ENCODE measurements around the gene C1orf185. TPM values are rescaled to one million over a fixed set of nuclear protein-coding genes. Genes with fewer than 3 reads are reported as not detected.

Gene C1orf185
- total RNA-seq, 1 experiment from 2014 or later, result not detected

DNA sequence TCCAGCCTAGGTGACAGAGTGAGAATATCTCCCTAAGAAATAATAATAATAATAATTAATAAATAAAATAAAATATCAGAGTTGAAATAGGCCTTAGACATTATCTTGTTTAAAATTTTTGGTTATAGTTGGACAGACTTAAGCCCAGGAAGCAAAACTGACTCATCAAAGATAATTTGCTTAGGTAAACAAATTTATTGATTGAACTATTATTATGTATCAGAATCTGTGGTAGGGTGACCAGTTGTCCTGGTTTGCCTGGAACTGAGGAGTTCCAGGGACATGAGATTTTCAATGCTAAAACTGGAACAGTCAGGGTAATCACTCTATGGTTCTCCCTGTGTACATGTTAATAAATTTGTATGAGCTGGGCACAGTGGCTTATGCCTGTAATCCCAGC is 86.2 kb downstream of the C1orf185 start:
- intact Hi-C loops (cut with micrococcal nuclease; ENCODE audit: unreplicated experiment), result loop anchor here (5.0 kb wide), 3 partner anchors 211 to 816 kb away; no protein-coding TSS in a partner anchor

DNA sequence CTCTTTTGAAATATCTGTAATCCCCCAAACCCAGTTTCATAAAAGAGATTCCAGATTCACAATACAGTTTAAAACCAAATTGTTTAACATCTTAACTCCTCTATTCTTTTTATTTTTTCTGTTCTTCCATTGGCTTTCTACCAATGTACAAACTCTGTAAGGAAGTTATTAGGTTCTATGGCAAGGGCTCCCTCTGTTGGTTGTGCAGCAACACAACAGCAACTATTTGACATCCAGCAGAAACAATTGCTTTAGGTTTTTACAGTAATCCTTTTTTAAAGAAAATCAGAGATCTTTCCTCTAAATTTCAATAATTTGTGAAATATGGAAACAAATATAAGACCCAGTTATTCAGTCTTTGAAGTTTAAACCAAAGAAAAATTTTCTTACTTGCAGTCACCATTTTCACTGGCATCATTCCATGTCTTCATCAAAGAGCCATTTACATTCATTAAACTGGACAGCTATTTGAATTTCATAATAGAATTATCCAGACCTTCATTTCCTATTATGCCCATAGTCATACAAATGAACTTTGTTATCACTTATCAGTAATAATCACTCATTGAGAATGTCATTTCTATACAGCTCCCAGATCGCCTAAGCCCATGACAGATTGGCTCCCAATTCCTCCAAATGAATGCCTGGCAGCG is 87.5 kb downstream of the C1orf185 start:
- CTCF ChIA-PET, result interaction anchor here (0.7 to 1.3 kb wide), 5 partner anchors 47 to 439 kb away, joined by 3 to 9 read pairs (median 3); partner anchors contain the start of gene RNF11
- Histone ChIP-seq H3K27me3 (ENCODE audit: control insufficient read depth, insufficient read depth, low read length) (no peaks in the 10 kb centered on the region), H3K27ac (ENCODE audit: low read length) (no peak overlapping the region), H3K9me3 (ENCODE audit: control insufficient read depth, insufficient read depth, low read depth, low read length) (no peaks in the 10 kb centered on the region), H3K36me3 (ENCODE audit: control insufficient read depth, insufficient read depth, low read length) (no peaks in the 10 kb centered on the region), H3K4me3 (ENCODE audit: low read depth in 2 of 2, low read length in 2 of 2) (no peak overlapping the region), H3K4me1 (ENCODE audit: control insufficient read depth, insufficient read depth, low read length) (no peaks in the 10 kb centered on the region)
- in situ Hi-C loops (cut with HindIII; ENCODE audit: low pct_unique_long_range_greater_than_20kb, low sequenced_read_pairs) (no loop called here), intact Hi-C loops (cut with micrococcal nuclease; ENCODE audit: unreplicated experiment) (loop anchor here (1.0 to 5.0 kb wide), 4 partner anchors 101 to 817 kb away; no protein-coding TSS in a partner anchor)
- BruUV-seq (replicated peaks), result no TSS peak
- TF ChIP-seq TCF7L2 (IDR thresholded peaks at IDR 0.05; ENCODE audit: low read depth, low read length), result no peak
- TF ChIP-seq, protein P1, sequence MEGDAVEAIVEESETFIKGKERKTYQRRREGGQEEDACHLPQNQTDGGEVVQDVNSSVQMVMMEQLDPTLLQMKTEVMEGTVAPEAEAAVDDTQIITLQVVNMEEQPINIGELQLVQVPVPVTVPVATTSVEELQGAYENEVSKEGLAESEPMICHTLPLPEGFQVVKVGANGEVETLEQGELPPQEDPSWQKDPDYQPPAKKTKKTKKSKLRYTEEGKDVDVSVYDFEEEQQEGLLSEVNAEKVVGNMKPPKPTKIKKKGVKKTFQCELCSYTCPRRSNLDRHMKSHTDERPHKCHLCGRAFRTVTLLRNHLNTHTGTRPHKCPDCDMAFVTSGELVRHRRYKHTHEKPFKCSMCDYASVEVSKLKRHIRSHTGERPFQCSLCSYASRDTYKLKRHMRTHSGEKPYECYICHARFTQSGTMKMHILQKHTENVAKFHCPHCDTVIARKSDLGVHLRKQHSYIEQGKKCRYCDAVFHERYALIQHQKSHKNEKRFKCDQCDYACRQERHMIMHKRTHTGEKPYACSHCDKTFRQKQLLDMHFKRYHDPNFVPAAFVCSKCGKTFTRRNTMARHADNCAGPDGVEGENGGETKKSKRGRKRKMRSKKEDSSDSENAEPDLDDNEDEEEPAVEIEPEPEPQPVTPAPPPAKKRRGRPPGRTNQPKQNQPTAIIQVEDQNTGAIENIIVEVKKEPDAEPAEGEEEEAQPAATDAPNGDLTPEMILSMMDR (IDR thresholded peaks at IDR 0.05), result peak; percentile 86; the same call in 1 of the 2 replicates
- ATAC-seq (peak; percentile 70), DNase-seq (ENCODE audit: low read depth, low spot score) (peak; percentile 61)
- POLR2A ChIA-PET, result interaction anchor here (0.5 kb wide), 1 partner anchor 1157 kb away, joined by 4 read pairs; no protein-coding TSS in a partner anchor

More for the DNA sequence above, 86.2 kb downstream of the C1orf185 start:
- ChIA-PET POLR2A (no interaction called here), CTCF (interaction anchor here (0.6 to 1.3 kb wide), 4 partner anchors 20 to 314 kb away, joined by 5 to 10 read pairs (median 8); no protein-coding TSS in a partner anchor)
- H3K27ac ChIP-seq (ENCODE audit: low read length), result no peak overlapping the region
- H3K27me3 ChIP-seq (ENCODE audit: control insufficient read depth, insufficient read depth, low read length), result no peaks in the 10 kb centered on the region
- no peaks in the 10 kb centered on the region for H3K36me3 ChIP-seq (ENCODE audit: control insufficient read depth, insufficient read depth, low read length)
- H3K4me1 ChIP-seq (ENCODE audit: control insufficient read depth, insufficient read depth, low read length), result no peaks in the 10 kb centered on the region
- no peaks in the 10 kb centered on the region for H3K9me3 ChIP-seq (ENCODE audit: control insufficient read depth, insufficient read depth, low read depth, low read length)
- ATAC-seq (no peak), DNase-seq (ENCODE audit: low read depth, low spot score) (no peak)
- in situ Hi-C loops (cut with HindIII; ENCODE audit: low pct_unique_long_range_greater_than_20kb, low sequenced_read_pairs), result no loop called here
- H3K4me3 ChIP-seq (ENCODE audit: low read depth in 2 of 2, low read length in 2 of 2), result no peak overlapping the region
- BruUV-seq (replicated peaks), result no TSS peak
- TF ChIP-seq, protein P2, sequence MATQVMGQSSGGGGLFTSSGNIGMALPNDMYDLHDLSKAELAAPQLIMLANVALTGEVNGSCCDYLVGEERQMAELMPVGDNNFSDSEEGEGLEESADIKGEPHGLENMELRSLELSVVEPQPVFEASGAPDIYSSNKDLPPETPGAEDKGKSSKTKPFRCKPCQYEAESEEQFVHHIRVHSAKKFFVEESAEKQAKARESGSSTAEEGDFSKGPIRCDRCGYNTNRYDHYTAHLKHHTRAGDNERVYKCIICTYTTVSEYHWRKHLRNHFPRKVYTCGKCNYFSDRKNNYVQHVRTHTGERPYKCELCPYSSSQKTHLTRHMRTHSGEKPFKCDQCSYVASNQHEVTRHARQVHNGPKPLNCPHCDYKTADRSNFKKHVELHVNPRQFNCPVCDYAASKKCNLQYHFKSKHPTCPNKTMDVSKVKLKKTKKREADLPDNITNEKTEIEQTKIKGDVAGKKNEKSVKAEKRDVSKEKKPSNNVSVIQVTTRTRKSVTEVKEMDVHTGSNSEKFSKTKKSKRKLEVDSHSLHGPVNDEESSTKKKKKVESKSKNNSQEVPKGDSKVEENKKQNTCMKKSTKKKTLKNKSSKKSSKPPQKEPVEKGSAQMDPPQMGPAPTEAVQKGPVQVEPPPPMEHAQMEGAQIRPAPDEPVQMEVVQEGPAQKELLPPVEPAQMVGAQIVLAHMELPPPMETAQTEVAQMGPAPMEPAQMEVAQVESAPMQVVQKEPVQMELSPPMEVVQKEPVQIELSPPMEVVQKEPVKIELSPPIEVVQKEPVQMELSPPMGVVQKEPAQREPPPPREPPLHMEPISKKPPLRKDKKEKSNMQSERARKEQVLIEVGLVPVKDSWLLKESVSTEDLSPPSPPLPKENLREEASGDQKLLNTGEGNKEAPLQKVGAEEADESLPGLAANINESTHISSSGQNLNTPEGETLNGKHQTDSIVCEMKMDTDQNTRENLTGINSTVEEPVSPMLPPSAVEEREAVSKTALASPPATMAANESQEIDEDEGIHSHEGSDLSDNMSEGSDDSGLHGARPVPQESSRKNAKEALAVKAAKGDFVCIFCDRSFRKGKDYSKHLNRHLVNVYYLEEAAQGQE (IDR thresholded peaks at IDR 0.05; ENCODE audit: insufficient read depth in 1 of 2, low read depth in 2 of 2, low read length in 1 of 2), result no peak
- TF ChIP-seq POLR2AphosphoS5 (IDR thresholded peaks at IDR 0.05; ENCODE audit: low read depth, low read length) (no peak), TCF7L2 (IDR thresholded peaks at IDR 0.05; ENCODE audit: low read depth, low read length) (no peak), SIN3A (IDR thresholded peaks at IDR 0.05; ENCODE audit: borderline replicate concordance, insufficient read depth, low read depth, low read length) (no peak)
- TF ChIP-seq, protein P1 (IDR thresholded peaks at IDR 0.05), result no peak
